Stimulated activated naive CD4-positive, alpha-beta T cell treated with Interleukin-2 at 50 U/mL for 16 hours (primary cell): ENCODE results near the gene TRIM71.
"Not testable (repeated sequence)": the region's sequence is repeated elsewhere in the genome, so short reads cannot be mapped to it uniquely, and the experiment has no call there.

Source experiments
- DNase-seq: peaks from one replicate; lab custom pipeline; 2025; lab: John Stamatoyannopoulos, UW

TRIM71 gene

GRCh38 chr3:32842987-32843386, 25.2 kb downstream of the TRIM71 start:
- DNase-seq, result no peak

GRCh38 chr3:32843510-32844321, 25.9 kb downstream of the TRIM71 start:
- DNase-seq, result no peak

GRCh38 chr3:32844322-32844654, 26.5 kb downstream of the TRIM71 start:
- DNase-seq, result no peak

GRCh38 chr3:32844914-32845313, 27.1 kb downstream of the TRIM71 start:
- no peak for DNase-seq

- DNase-seq, result not testable (repeated sequence)
Observed at GRCh38 chr3:32845546-32845945, 27.7 kb downstream of the TRIM71 start.

GRCh38 chr3:32847045-32847444, 29.2 kb downstream of the TRIM71 start:
- DNase-seq, result not testable (repeated sequence)

- DNase-seq, result no peak
Observed at GRCh38 chr3:32847528-32847927, 29.7 kb downstream of the TRIM71 start.

GRCh38 chr3:32848215-32848614, 30.4 kb downstream of the TRIM71 start:
- no peak for DNase-seq

GRCh38 chr3:32849046-32849445, 31.2 kb downstream of the TRIM71 start:
- no peak for DNase-seq

GRCh38 chr3:32850226-32850625, 32.4 kb downstream of the TRIM71 start:
- no peak for DNase-seq

GRCh38 chr3:32850636-32851035, 32.8 kb downstream of the TRIM71 start:
- no peak for DNase-seq

- DNase-seq, result no peak
Observed at GRCh38 chr3:32852146-32852545, 34.3 kb downstream of the TRIM71 start.

- DNase-seq, result no peak
Observed at GRCh38 chr3:32855350-32855953, 37.7 kb downstream of the TRIM71 start.

- DNase-seq, result no peak
Observed at GRCh38 chr3:32856355-32856889, 38.6 kb downstream of the TRIM71 start.

- no peak for DNase-seq
Observed at GRCh38 chr3:32856901-32857507, 39.2 kb downstream of the TRIM71 start.

- no peak for DNase-seq
Observed at GRCh38 chr3:32857921-32858320, 40.1 kb downstream of the TRIM71 start.

GRCh38 chr3:32859604-32860237, 41.9 kb downstream of the TRIM71 start:
- DNase-seq, result no peak

- DNase-seq, result no peak
Observed at GRCh38 chr3:32860499-32860898, 42.7 kb downstream of the TRIM71 start.

GRCh38 chr3:32861681-32862080, 43.9 kb downstream of the TRIM71 start:
- no peak for DNase-seq

GRCh38 chr3:32862247-32862935, 44.6 kb downstream of the TRIM71 start:
- no peak for DNase-seq

- no peak for DNase-seq
Observed at GRCh38 chr3:32862936-32863487, 45.2 kb downstream of the TRIM71 start.

- DNase-seq, result no peak
Observed at GRCh38 chr3:32865383-32865782, 47.6 kb downstream of the TRIM71 start.
